Measurements from ENCODE around the gene HYAL3.

HYAL3 gene

GRCh38 chr3:50270422-50271224 is 28.6 kb downstream of the HYAL3 start:
- TF ChIP-seq CTCF (IDR thresholded peaks at IDR 0.05), result no peak

- no peak for TF ChIP-seq CTCF (IDR thresholded peaks at IDR 0.05)
Measured at GRCh38 chr3:50269977-50270413, 29.2 kb downstream of the HYAL3 start.

GRCh38 chr3:50269460-50269859 is 29.7 kb downstream of the HYAL3 start:
- no peak for TF ChIP-seq CTCF (IDR thresholded peaks at IDR 0.05)

GRCh38 chr3:50268703-50269451 is 30.3 kb downstream of the HYAL3 start, which contains the start of gene SEMA3B:
SEMA3B (plus strand) TSS chr3:50269147; CDS start chr3:50269241, 94 bp downstream.
- TF ChIP-seq CTCF (IDR thresholded peaks at IDR 0.05), result no peak

- TF ChIP-seq CTCF (IDR thresholded peaks at IDR 0.05), result no peak
Measured at GRCh38 chr3:50268276-50268675, 30.9 kb downstream of the HYAL3 start.

- TF ChIP-seq CTCF (IDR thresholded peaks at IDR 0.05), result no peak
Measured at GRCh38 chr3:50267280-50267913, 31.8 kb downstream of the HYAL3 start.

- no peak for TF ChIP-seq CTCF (IDR thresholded peaks at IDR 0.05)
Measured at GRCh38 chr3:50266836-50267235, 32.4 kb downstream of the HYAL3 start.
